H9 (cell line): ENCODE results near the gene HOXD4. TPM values are rescaled to one million over a fixed set of nuclear protein-coding genes. Genes with fewer than 3 reads are reported as not detected.
A peak's percentile ranks its signal among the peaks of the same experiment; 100 is the strongest.

Source experiments
- DNase-seq: peaks from one replicate; pipeline ENCODE4 v3.0.0-alpha.2; 2017
- H2AFZ ChIP-seq: one replicate; pipeline ENCODE4 v1.6.1; 2013; ENCODE audit warnings: mild to moderate bottlenecking, low read length, control low read depth, moderate library complexity
- H2AK5ac ChIP-seq: 2 replicates; pipeline ENCODE4 v1.6.1; 2013; ENCODE audit warnings: low read length, control low read depth, mixed read lengths; ENCODE audit not compliant: insufficient read length
- H2BK120ac ChIP-seq: one replicate; pipeline ENCODE4 v1.6.1; 2013; ENCODE audit warnings: low read depth, mild to moderate bottlenecking, low read length, control low read depth, inconsistent platforms; ENCODE audit not compliant: poor library complexity, severe bottlenecking
- H2BK12ac ChIP-seq: 2 replicates; pipeline ENCODE4 v1.6.1; 2013; ENCODE audit warnings: low read length, control low read depth, mixed read lengths, low read depth; ENCODE audit not compliant: insufficient read length
- H2BK15ac ChIP-seq: 2 replicates; pipeline ENCODE4 v1.6.1; 2013; ENCODE audit warnings: low read depth, low read length, control low read depth
- H2BK20ac ChIP-seq: one replicate; pipeline ENCODE4 v1.6.1; 2013; ENCODE audit warnings: low read depth, mild to moderate bottlenecking, low read length, control low read depth, inconsistent platforms; ENCODE audit not compliant: poor library complexity, severe bottlenecking
- H2BK5ac ChIP-seq: 2 replicates; pipeline ENCODE4 v1.6.1; 2013; ENCODE audit warnings: low read length, control low read depth, mixed read lengths; ENCODE audit not compliant: insufficient read length
- H3K14ac ChIP-seq: 2 replicates; pipeline ENCODE4 v1.6.1; 2013; ENCODE audit warnings: low read length, control low read depth; ENCODE audit not compliant: insufficient read depth
- H3K18ac ChIP-seq: 2 replicates; pipeline ENCODE4 v1.6.1; 2013; ENCODE audit warnings: low read depth, mild to moderate bottlenecking, mixed read lengths, low read length, control low read depth; ENCODE audit not compliant: insufficient read length
- H3K23ac ChIP-seq: 2 replicates; pipeline ENCODE4 v1.6.1; 2013; ENCODE audit warnings: low read length, control low read depth, mixed read lengths, low read depth; ENCODE audit not compliant: insufficient read length
- H3K23me2 ChIP-seq: 2 replicates; pipeline ENCODE4 v1.6.1; 2013; ENCODE audit warnings: low read depth, mild to moderate bottlenecking, mixed read lengths, low read length, control low read depth; ENCODE audit not compliant: insufficient read length, poor library complexity, severe bottlenecking
- H3K27ac ChIP-seq: 2 replicates; pipeline ENCODE4 v1.5.1; 2013; ENCODE audit warnings: low read length, control low read depth, mixed read lengths, low read depth; ENCODE audit not compliant: insufficient read length
- H3K27me3 ChIP-seq: 2 replicates; pipeline ENCODE4 v1.6.1; 2013; ENCODE audit warnings: low read length, control low read depth, inconsistent platforms; ENCODE audit not compliant: insufficient read depth
- H3K4ac ChIP-seq: 2 replicates; pipeline ENCODE4 v1.6.1; 2013; ENCODE audit warnings: low read depth, mild to moderate bottlenecking, control low read depth, inconsistent platforms, low read length, moderate library complexity
- H3K4me1 ChIP-seq: 2 replicates; pipeline ENCODE4 v1.6.1; 2013; ENCODE audit warnings: low read length, control low read depth, inconsistent platforms; ENCODE audit not compliant: insufficient read depth
- H3K4me2 ChIP-seq: 2 replicates; pipeline ENCODE4 v1.6.1; 2013; ENCODE audit warnings: low read length, control low read depth, mixed read lengths; ENCODE audit not compliant: insufficient read length, insufficient read depth
- H3K56ac ChIP-seq: 2 replicates; pipeline ENCODE4 v1.6.1; 2013; ENCODE audit warnings: low read depth, mild to moderate bottlenecking, mixed read lengths, low read length, control low read depth; ENCODE audit not compliant: insufficient read length
- H3K79me1 ChIP-seq: 2 replicates; pipeline ENCODE4 v1.6.1; 2013; ENCODE audit warnings: low read depth, mild to moderate bottlenecking, moderate library complexity, low read length, control low read depth, inconsistent platforms; ENCODE audit not compliant: insufficient read depth, poor library complexity, severe bottlenecking
- H3K79me2 ChIP-seq: 2 replicates; pipeline ENCODE4 v1.6.1; 2013; ENCODE audit warnings: low read length, control low read depth, inconsistent platforms; ENCODE audit not compliant: insufficient read depth
- H3K9ac ChIP-seq: 2 replicates; pipeline ENCODE4 v1.6.1; 2013; ENCODE audit warnings: low read length, control low read depth, mixed read lengths; ENCODE audit not compliant: insufficient read length; ENCODE audit errors: extremely low read depth
- H3K9me3 ChIP-seq: one replicate; pipeline ENCODE4 v1.6.1; 2013; ENCODE audit warnings: low read depth, low read length, inconsistent platforms; ENCODE audit not compliant: control insufficient read depth
- H3T11ph ChIP-seq: one replicate; pipeline ENCODE4 v1.6.1; 2013; ENCODE audit warnings: mild to moderate bottlenecking, low read length, control low read depth, inconsistent platforms
- H4K20me1 ChIP-seq: one replicate; pipeline ENCODE4 v1.6.1; 2013; ENCODE audit not compliant: control insufficient read depth, insufficient read length, insufficient read depth
- H4K5ac ChIP-seq: 2 replicates; pipeline ENCODE4 v1.6.1; 2013; ENCODE audit warnings: low read depth, mild to moderate bottlenecking, mixed read lengths, low read length, control low read depth; ENCODE audit not compliant: insufficient read length
- H4K8ac ChIP-seq: replicated peaks from 2 replicates; pipeline ENCODE4 v1.6.1; 2013; ENCODE audit warnings: low read length, control low read depth, mixed read lengths, low read depth; ENCODE audit not compliant: insufficient read length
- H4K91ac ChIP-seq: 2 replicates; pipeline ENCODE4 v1.6.1; 2013; ENCODE audit warnings: low read depth, mild to moderate bottlenecking, moderate library complexity, mixed read lengths, low read length, control low read depth; ENCODE audit not compliant: insufficient read length
- H3K27ac Mint-ChIP-seq, 3 experiments: 2 replicates in 2 of 3; 3 replicates in 1 of 3; pipeline ENCODE4 v1.8.0; 2020 to 2021; ENCODE audit warnings: mixed read lengths in 3 of 3, mild to moderate bottlenecking in 1 of 3, moderate library complexity in 1 of 3
- H3K27me3 Mint-ChIP-seq: 2 replicates; pipeline ENCODE4 v1.8.0; 2021; ENCODE audit warnings: low read depth, mild to moderate bottlenecking, moderate library complexity, mixed read lengths
- H3K36me3 Mint-ChIP-seq, 3 experiments: 2 replicates in 2 of 3; 3 replicates in 1 of 3; pipeline ENCODE4 v1.8.0; 2020 to 2021; ENCODE audit warnings: low read depth in 3 of 3, mixed read lengths in 3 of 3; ENCODE audit not compliant: insufficient read depth in 1 of 3
- H3K4me1 Mint-ChIP-seq, 2 experiments: 2 replicates each; pipeline ENCODE4 v1.8.0; 2020; ENCODE audit warnings: mixed read lengths in 2 of 2
- H3K4me3 Mint-ChIP-seq, 2 experiments: 2 replicates in 1 of 2; 3 replicates in 1 of 2; pipeline ENCODE4 v1.8.0; 2020 to 2021; ENCODE audit warnings: mild to moderate bottlenecking in 2 of 2, mixed read lengths in 2 of 2, moderate library complexity in 1 of 2
- H3K9me3 Mint-ChIP-seq, 2 experiments: 2 replicates in 1 of 2; 3 replicates in 1 of 2; pipeline ENCODE4 v1.8.0; 2020; ENCODE audit warnings: mild to moderate bottlenecking in 2 of 2, mixed read lengths in 2 of 2, moderate library complexity in 1 of 2
- CTCF ChIP-seq: fragments of 200-600 bp; sonication (generic); conservative IDR thresholded peaks from 3 replicates; pipeline ENCODE4 v1.8.0; 2021; ENCODE audit warnings: antibody characterized with exemption, mild to moderate bottlenecking
- WGBS: extraction: QIAGEN DNeasy Blood & Tissue Kit; methylation state at CpG from one replicate; pipeline ENCODE4 v1.1.7; 2013; ENCODE audit warnings: missing lambda C conversion rate, low lambda C conversion rate, mixed read lengths; ENCODE audit not compliant: insufficient read length; ENCODE audit errors: extremely low coverage; 5-methylcytosine and 5-hydroxymethylcytosine counted together
- total RNA-seq: library from RNA; stranded (reverse); gene quantifications from 2 replicates; pipeline ENCODE4 v1.2.1, GENCODE V29; 2021

Gene HOXD4
- total RNA-seq, 1 experiment from 2014 or later, result not detected

DNA sequence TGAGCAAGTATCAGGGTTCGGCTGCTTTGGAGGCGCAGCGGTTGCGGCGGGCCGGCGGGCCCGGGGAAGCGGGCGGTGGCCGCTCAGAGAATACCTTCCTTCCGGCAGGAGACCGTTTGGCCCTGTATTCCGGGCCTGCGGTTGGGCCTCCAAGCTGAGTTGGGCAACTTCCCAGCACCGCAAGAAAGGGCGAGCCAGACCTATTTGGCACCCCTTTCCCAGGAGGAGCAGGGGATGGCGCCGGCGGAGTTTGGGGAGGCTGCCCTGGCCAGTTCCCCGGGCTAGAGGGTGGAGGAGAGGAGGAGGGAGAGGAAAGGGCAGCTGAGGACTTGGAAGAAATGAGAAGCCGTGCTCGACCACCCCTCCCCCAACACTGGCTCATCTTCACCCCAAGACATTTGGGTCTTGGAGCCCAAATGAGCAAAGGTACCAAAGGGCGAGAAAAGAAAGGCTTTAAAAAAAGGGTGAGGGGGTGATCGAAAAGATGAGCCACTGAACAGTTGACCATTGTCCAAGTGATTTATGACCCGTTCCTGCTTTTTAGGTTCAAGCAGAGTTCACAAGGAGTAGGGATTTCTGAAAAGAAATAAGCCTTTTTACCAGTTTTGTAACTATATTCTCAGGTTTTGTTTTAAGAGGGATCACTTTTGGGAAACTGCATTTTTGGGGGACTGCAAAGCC lies 14.2 kb downstream of the HOXD4 start:
- Histone ChIP-seq H3K4me1 (no peaks in the 10 kb centered on the region), H3K9ac (no peak overlapping the region), H4K8ac (no peak overlapping the region), H3K23ac (no peak overlapping the region), H2BK20ac (no peak overlapping the region), H3K18ac (no peak overlapping the region), H3K56ac (no peak overlapping the region), H2BK15ac (no peak overlapping the region), H3K14ac (no peak overlapping the region), H2BK120ac (no peak overlapping the region), H4K20me1 (peaks cover 2% of the 10 kb centered on the region), H3K4me2 (no peak overlapping the region), H3K27me3 (peaks cover 97% of the 10 kb centered on the region), H3T11ph (no peak overlapping the region), H3K27ac (no peak overlapping the region), H3K9me3 (no peaks in the 10 kb centered on the region), H2AFZ (no peak overlapping the region), H3K79me2 (no peaks in the 10 kb centered on the region), H3K23me2 (no peaks in the 10 kb centered on the region), H3K4ac (no peak overlapping the region), H2AK5ac (no peak overlapping the region), H3K79me1 (no peaks in the 10 kb centered on the region), H4K91ac (no peak overlapping the region), H4K5ac (no peak overlapping the region), H2BK5ac (no peak overlapping the region), H2BK12ac (no peak overlapping the region)
- TF ChIP-seq CTCF, result no peak
- Mint-ChIP-seq H3K27me3 (peaks cover 100% of the 10 kb centered on the region), H3K9me3 (peaks cover 0 to 5% of the 10 kb centered on the region in 2 experiments; a peak in 3 of 5 replicates), H3K27ac (no peak overlapping the region), H3K4me1 (peaks cover 0 to 26% of the 10 kb centered on the region in 2 experiments; a peak in 3 of 4 replicates), H3K4me3 (peak overlapping the region in 1 of 2 experiments; percentile 48; a peak in 1 of 5 replicates), H3K36me3 (no peaks in the 10 kb centered on the region; a peak in 1 of 7 replicates)
- WGBS, result no CpG with 5 or more reads among the region's 26 CpGs
- no peak for DNase-seq
